ENCODE data around the gene RSKR. TPM values are rescaled to one million over a fixed set of nuclear protein-coding genes. Genes with fewer than 3 reads are reported as not detected.
"Not testable (repeated sequence)": the region's sequence is repeated elsewhere in the genome, so short reads cannot be mapped to it uniquely, and the experiment has no call there.

Gene RSKR, protein sequence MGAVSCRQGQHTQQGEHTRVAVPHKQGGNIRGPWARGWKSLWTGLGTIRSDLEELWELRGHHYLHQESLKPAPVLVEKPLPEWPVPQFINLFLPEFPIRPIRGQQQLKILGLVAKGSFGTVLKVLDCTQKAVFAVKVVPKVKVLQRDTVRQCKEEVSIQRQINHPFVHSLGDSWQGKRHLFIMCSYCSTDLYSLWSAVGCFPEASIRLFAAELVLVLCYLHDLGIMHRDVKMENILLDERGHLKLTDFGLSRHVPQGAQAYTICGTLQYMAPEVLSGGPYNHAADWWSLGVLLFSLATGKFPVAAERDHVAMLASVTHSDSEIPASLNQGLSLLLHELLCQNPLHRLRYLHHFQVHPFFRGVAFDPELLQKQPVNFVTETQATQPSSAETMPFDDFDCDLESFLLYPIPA
- total RNA-seq (10 to 100 TPM; 14.2 to 26.1 (median 21.9) TPM), total RNA-seq (3.8 to 25.4 (median 11.0) reads per million in 29 experiments)
- total RNA-seq (2013) = 13.4 TPM

DNA sequence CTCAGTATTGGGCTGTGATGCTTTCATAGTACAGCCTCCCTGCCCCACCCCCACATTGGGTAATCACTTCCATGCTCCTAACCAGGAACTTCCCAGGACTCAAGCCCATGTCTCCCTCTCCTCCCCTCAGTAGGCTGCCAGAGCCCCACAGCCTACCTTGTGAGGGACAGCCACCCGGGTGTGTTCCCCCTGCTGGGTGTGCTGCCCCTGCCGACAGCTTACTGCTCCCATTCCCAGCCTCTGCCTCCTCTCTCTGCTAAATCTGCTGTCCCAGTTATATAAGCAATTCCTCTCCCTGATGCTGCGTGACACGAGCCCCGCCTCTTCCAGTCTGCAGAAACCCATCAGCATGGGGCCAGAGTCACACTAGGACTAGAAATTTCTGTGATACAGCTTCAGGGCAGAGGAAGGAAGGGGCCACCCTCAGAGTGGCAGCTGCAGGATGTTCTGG lies at the start of gene RSKR:
Gene RSKR, minus strand, starts transcription at position 255 of the 451 bp plus-strand sequence. Its CDS starts 24 bp downstream, at position 231.
- Histone ChIP-seq H3K4me1 (ENCODE audit: control insufficient read depth in 1 of 2, extremely low read depth in 1 of 2, insufficient read depth in 2 of 2, low read length in 2 of 2) (no peaks in the 10 kb centered on the region), H3K9me3 (no peaks in the 10 kb centered on the region), H3K27ac (ENCODE audit: low read length) (no peak within 1 kb of the TSS), H3K27me3 (replicated peaks in 1 of 2; ENCODE audit: control insufficient read depth in 2 of 2, extremely low read depth in 1 of 2, insufficient read depth in 2 of 2, low read length in 1 of 2) (no peaks in the 10 kb centered on the region), H3K4me3 (ENCODE audit: control insufficient read depth in 1 of 2, extremely low read depth in 1 of 2, low read length in 1 of 2) (no peak within 1 kb of the TSS), H3K36me3 (ENCODE audit: control insufficient read depth in 2 of 2, extremely low read depth in 1 of 2, insufficient read depth in 1 of 2, low read length in 1 of 2) (peaks cover 13 to 55% of the 10 kb centered on the region in 2 donors)
- Mint-ChIP-seq H3K27ac (peak within 1 kb of the TSS in 1 of 2 donors; percentile 52), H3K4me1 (peaks cover 4 to 9% (median 8%) of the 10 kb centered on the region in 3 donors), H3K9me3 (no peaks in the 10 kb centered on the region), H3K36me3 (peaks cover 33% of the 10 kb centered on the region), H3K27me3 (no peaks in the 10 kb centered on the region), H3K4me3 (no peak within 1 kb of the TSS)
- POLR2A ChIA-PET = interaction anchor here in 1 of 2 donors (0.6 kb wide), 1 partner anchor 534 kb away, joined by 10 read pairs; no protein-coding TSS in a partner anchor
- DNase-seq = no peak
- CTCF ChIA-PET = interaction anchor here (0.6 to 1.9 kb wide), 3 partner anchors 14 to 70 kb away, joined by 4 to 5 read pairs (median 5); partner anchors contain the start of gene PIGS (in 1 of the 2)
- no peak for ATAC-seq (replicated peaks in 1 of 4)
- WGBS (ENCODE audit: insufficient coverage) = 80% methylated on average over 2 of the region's 5 CpGs

DNA sequence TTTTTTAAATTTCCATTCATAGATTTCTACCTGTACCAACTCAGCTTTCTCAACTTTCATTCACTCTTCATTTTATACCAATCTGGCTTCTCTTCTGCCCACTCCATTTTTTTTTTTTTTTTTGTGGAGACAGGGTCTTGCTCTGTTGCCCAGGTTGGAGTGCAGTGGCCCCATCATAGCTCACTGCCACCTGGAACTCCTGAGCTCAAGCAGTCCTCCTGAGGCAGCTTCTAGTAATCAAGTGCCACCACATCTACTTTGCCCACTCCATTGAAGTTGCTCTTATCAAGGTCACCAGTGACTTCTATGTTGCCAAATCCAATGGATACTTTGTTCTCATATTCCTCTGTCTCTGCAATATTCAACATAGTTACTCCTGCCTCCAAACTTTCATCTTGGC lies 49.7 kb upstream of the RSKR start:
- H3K4me1 Mint-ChIP-seq = peaks cover 72 to 74% (median 73%) of the 10 kb centered on the region in 3 donors
- Histone ChIP-seq H3K4me1 (ENCODE audit: control insufficient read depth in 1 of 2, extremely low read depth in 1 of 2, insufficient read depth in 2 of 2, low read length in 2 of 2) (peaks cover 30 to 43% of the 10 kb centered on the region in 2 experiments), H3K9me3 (no peaks in the 10 kb centered on the region), H3K27ac (ENCODE audit: low read length) (no peak overlapping the region), H3K36me3 (ENCODE audit: control insufficient read depth in 2 of 2, extremely low read depth in 1 of 2, insufficient read depth in 1 of 2, low read length in 1 of 2) (peaks cover 0 to 23% of the 10 kb centered on the region in 2 donors), H3K27me3 (replicated peaks in 1 of 2; ENCODE audit: control insufficient read depth in 2 of 2, extremely low read depth in 1 of 2, insufficient read depth in 2 of 2, low read length in 1 of 2) (no peaks in the 10 kb centered on the region), H3K4me3 (ENCODE audit: control insufficient read depth in 1 of 2, extremely low read depth in 1 of 2, low read length in 1 of 2) (no peak overlapping the region)
- H3K36me3 Mint-ChIP-seq = peaks cover 26% of the 10 kb centered on the region
- peak overlapping the region; percentile 93 to 100 (median 98) for H3K4me3 Mint-ChIP-seq
- DNase-seq (no peak), ATAC-seq (replicated peaks in 1 of 4) (no peak)
- POLR2A ChIA-PET = no interaction called here
- peak overlapping the region; percentile 36 to 100 for H3K27ac Mint-ChIP-seq
- no peaks in the 10 kb centered on the region for H3K27me3 Mint-ChIP-seq
- CTCF ChIA-PET = no interaction called here
- H3K9me3 Mint-ChIP-seq = no peaks in the 10 kb centered on the region

DNA sequence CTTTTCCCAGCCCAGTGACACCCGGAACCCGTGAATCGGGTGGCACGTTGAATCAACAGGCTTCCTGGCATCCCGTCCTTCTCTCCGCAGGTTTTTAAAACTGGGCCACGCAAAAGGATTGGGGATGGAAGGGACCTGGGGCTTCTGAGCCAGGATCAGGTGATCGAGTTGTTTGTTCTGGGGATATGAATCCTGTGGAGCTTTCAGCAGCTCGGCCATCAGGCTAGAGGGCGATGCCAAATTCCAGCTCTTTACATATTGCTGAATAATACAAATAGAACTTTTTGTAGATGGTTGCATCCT lies 48.5 kb upstream of the RSKR start:
- H3K9me3 Mint-ChIP-seq = no peaks in the 10 kb centered on the region
- peak overlapping the region; percentile 93 to 100 (median 98) for H3K4me3 Mint-ChIP-seq
- Histone ChIP-seq H3K36me3 (ENCODE audit: control insufficient read depth in 2 of 2, extremely low read depth in 1 of 2, insufficient read depth in 1 of 2, low read length in 1 of 2) (peaks cover 3 to 19% of the 10 kb centered on the region in 2 donors), H3K4me1 (ENCODE audit: control insufficient read depth in 1 of 2, extremely low read depth in 1 of 2, insufficient read depth in 2 of 2, low read length in 2 of 2) (peaks cover 30 to 43% of the 10 kb centered on the region in 2 experiments), H3K27me3 (replicated peaks in 1 of 2; ENCODE audit: control insufficient read depth in 2 of 2, extremely low read depth in 1 of 2, insufficient read depth in 2 of 2, low read length in 1 of 2) (no peaks in the 10 kb centered on the region), H3K9me3 (no peaks in the 10 kb centered on the region), H3K27ac (ENCODE audit: low read length) (peak overlapping the region; percentile 95), H3K4me3 (ENCODE audit: control insufficient read depth in 1 of 2, extremely low read depth in 1 of 2, low read length in 1 of 2) (peak overlapping the region; percentile 80 to 88)
- peaks cover 64 to 69% (median 64%) of the 10 kb centered on the region in 3 donors for H3K4me1 Mint-ChIP-seq
- ATAC-seq (replicated peaks in 1 of 4) = no peak
- DNase-seq = no peak
- ChIA-PET CTCF (interaction anchor here (0.6 to 3.7 kb wide), 10 partner anchors 9 to 91 kb away, joined by 3 to 63 read pairs (median 4); partner anchors contain the start of genes BLTP2 (in 1 of the 2) and RPL23A (in 1 of the 2)), POLR2A (interaction anchor here (0.6 to 1.8 kb wide), 9 partner anchors 9 to 1166 kb away, joined by 3 to 15 read pairs (median 4); partner anchors contain the start of genes BLTP2 (in 1 of the 2), IFT20 (in 1 of the 2), RPL23A (in 1 of the 2) and TNFAIP1 (in 1 of the 2))
- H3K36me3 Mint-ChIP-seq = peaks cover 22% of the 10 kb centered on the region
- no peaks in the 10 kb centered on the region for H3K27me3 Mint-ChIP-seq
- 0% methylated on average over 7 of the region's 10 CpGs for WGBS (ENCODE audit: insufficient coverage)
- peak overlapping the region; percentile 100 for H3K27ac Mint-ChIP-seq

DNA sequence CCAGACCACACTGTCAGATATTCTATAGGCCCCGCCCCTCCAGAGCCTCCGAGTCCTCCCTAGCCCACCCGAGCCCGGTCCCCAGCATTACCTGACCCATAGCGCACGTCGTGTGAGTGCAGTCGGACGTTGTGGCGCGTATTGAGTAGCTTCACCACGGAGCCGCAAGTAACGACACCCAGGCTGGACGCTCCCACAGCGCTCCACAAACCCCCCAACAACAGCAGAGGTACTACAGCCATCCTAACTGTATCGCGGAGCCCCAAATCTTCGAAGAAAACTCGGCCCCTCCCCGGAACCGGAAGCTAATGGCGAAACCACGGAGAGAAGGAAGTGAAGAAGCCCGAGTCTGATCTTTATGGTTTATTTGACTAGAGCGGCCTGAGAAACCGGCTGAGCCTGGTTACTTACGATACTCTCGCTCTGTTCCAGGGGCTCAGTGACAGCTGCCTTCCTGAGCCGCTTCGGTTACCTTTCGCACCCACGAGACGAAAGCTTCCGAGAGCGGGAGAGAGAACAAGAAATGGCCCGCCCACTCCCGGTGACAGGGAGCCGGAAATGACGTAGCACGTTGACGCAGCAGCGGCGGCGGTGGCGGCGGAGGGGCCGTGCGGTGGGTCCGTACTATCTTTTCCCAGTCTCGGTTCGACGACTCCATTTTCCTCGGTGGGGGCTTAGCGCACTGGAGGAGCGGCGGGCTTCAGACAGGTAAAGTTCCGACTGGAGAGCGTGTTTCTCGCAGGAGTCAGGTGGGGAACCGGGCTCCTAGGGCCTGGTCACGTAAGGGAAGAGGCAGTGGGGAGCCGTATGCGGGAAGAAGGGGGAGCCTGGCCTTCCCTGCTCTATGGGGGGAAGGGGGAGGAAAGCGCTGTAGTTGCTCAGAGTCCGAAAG lies 47.9 kb upstream of the RSKR start, which contains the start of the genes SDF2 and SUPT6H:
Gene SDF2, minus strand, starts transcription at position 272 of the 892 bp plus-strand sequence. Its CDS starts 30 bp downstream, at position 242.
Gene SUPT6H, plus strand, starts transcription at position 571 of the 892 bp plus-strand sequence. CDS start 11,197 bp downstream, outside the sequence.
- Histone ChIP-seq H3K27ac (ENCODE audit: low read length) (peak within 1 kb of the TSS; percentile 95), H3K36me3 (ENCODE audit: control insufficient read depth in 2 of 2, extremely low read depth in 1 of 2, insufficient read depth in 1 of 2, low read length in 1 of 2) (peaks cover 3 to 20% of the 10 kb centered on the region in 2 donors), H3K27me3 (replicated peaks in 1 of 2; ENCODE audit: control insufficient read depth in 2 of 2, extremely low read depth in 1 of 2, insufficient read depth in 2 of 2, low read length in 1 of 2) (no peaks in the 10 kb centered on the region), H3K4me1 (ENCODE audit: control insufficient read depth in 1 of 2, extremely low read depth in 1 of 2, insufficient read depth in 2 of 2, low read length in 2 of 2) (peaks cover 30 to 43% of the 10 kb centered on the region in 2 experiments), H3K4me3 (ENCODE audit: control insufficient read depth in 1 of 2, extremely low read depth in 1 of 2, low read length in 1 of 2) (peak within 1 kb of the TSS; percentile 80 to 88), H3K9me3 (no peaks in the 10 kb centered on the region)
- 0% methylated on average over 55 of the region's 66 CpGs for WGBS (ENCODE audit: insufficient coverage)
- Mint-ChIP-seq H3K4me3 (peak within 1 kb of the TSS; percentile 93 to 100 (median 98)), H3K9me3 (no peaks in the 10 kb centered on the region), H3K27ac (peak within 1 kb of the TSS; percentile 100), H3K27me3 (no peaks in the 10 kb centered on the region), H3K36me3 (peaks cover 21% of the 10 kb centered on the region), H3K4me1 (peaks cover 62 to 67% (median 63%) of the 10 kb centered on the region in 3 donors)
- DNase-seq (peak; percentile 88 to 98 (median 94)), ATAC-seq (replicated peaks in 1 of 4) (peak; percentile 88 to 89 (median 88))
- CTCF ChIA-PET = interaction anchor here (0.5 to 3.7 kb wide), 14 partner anchors 9 to 768 kb away, joined by 3 to 63 read pairs (median 3); partner anchors contain the start of genes BLTP2 (in 1 of the 2), PHF12 (in 1 of the 2) and RPL23A (in 1 of the 2)
- POLR2A ChIA-PET = interaction anchor here (0.6 to 1.8 kb wide), 15 partner anchors 9 to 1166 kb away, joined by 3 to 15 read pairs (median 4); partner anchors contain the start of genes BLTP2 (in 1 of the 2), IFT20 (in 1 of the 2), RPL23A (in 1 of the 2) and TNFAIP1 (in 1 of the 2)

DNA sequence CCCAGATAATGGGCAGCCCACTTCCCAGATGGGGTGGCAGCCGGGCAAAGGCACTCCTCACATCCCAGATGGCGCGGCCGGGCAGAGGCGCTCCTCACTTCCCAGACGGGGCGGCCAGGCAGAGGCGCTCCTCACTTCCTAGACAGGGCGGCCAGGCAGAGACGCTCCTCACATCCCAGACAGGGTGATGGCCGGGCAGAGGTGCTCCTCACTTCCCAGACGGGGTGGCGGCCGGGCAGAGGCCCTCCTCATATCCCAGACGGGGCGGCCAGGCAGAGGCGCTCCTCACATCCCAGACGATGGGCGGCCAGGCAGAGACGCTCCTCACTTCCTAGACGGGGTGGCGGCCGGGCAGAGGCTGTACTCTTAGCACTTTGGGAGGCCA lies 45.5 kb upstream of the RSKR start:
- H3K4me1 ChIP-seq (ENCODE audit: control insufficient read depth in 1 of 2, extremely low read depth in 1 of 2, insufficient read depth in 2 of 2, low read length in 2 of 2) = peaks cover 26 to 30% of the 10 kb centered on the region in 2 experiments
- CTCF ChIA-PET; H3K27ac Mint-ChIP-seq; H3K9me3 ChIP-seq; H3K27me3 ChIP-seq (replicated peaks in 1 of 2; ENCODE audit: control insufficient read depth in 2 of 2, extremely low read depth in 1 of 2, insufficient read depth in 2 of 2, low read length in 1 of 2); H3K27me3 Mint-ChIP-seq; ATAC-seq (replicated peaks in 1 of 4); DNase-seq; H3K27ac ChIP-seq (ENCODE audit: low read length); H3K9me3 Mint-ChIP-seq; POLR2A ChIA-PET; H3K4me3 ChIP-seq (ENCODE audit: control insufficient read depth in 1 of 2, extremely low read depth in 1 of 2, low read length in 1 of 2): not testable (repeated sequence)
- H3K36me3 Mint-ChIP-seq = peaks cover 13% of the 10 kb centered on the region
- H3K4me1 Mint-ChIP-seq = peaks cover 50 to 58% (median 55%) of the 10 kb centered on the region in 3 donors
- peaks cover 3 to 19% of the 10 kb centered on the region in 2 donors for H3K36me3 ChIP-seq (ENCODE audit: control insufficient read depth in 2 of 2, extremely low read depth in 1 of 2, insufficient read depth in 1 of 2, low read length in 1 of 2)
- 97% methylated on average over 15 of the region's 23 CpGs for WGBS (ENCODE audit: insufficient coverage)
- H3K4me3 Mint-ChIP-seq = peak overlapping the region in 2 of 3 donors; percentile 55 to 93

All from T-cell (primary cell).